ENCODE results near the gene MIPOL1.

DNA sequence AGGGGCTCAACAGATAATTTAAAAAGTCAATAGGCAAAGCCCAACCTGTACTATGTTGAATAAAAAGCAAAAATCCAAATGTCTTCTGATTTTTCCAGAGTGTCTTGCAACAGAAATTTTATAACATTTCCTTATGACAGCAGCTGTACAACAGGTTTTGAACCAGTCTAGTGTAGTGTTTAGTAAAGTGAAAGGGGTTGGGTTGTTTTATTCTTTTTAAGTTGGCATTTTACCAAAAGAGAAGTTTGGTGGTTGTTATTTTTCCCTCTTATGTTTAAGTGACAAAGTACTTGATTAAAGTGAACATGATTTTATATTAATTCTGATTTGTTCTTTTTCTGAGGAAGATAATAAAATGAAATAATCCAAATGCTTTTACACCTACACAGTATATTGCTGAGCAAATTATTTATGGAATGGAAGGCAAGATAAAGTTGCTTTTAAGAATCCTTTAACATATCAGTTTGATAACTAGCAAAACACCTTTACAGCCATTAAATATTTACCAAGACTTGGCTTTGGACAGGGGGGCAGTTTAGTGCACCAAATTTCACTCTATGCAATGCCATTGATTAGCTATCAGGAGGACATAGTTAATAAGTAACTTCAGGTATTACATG, 268.4 kb downstream of the MIPOL1 start:
- TF ChIP-seq, protein P1, sequence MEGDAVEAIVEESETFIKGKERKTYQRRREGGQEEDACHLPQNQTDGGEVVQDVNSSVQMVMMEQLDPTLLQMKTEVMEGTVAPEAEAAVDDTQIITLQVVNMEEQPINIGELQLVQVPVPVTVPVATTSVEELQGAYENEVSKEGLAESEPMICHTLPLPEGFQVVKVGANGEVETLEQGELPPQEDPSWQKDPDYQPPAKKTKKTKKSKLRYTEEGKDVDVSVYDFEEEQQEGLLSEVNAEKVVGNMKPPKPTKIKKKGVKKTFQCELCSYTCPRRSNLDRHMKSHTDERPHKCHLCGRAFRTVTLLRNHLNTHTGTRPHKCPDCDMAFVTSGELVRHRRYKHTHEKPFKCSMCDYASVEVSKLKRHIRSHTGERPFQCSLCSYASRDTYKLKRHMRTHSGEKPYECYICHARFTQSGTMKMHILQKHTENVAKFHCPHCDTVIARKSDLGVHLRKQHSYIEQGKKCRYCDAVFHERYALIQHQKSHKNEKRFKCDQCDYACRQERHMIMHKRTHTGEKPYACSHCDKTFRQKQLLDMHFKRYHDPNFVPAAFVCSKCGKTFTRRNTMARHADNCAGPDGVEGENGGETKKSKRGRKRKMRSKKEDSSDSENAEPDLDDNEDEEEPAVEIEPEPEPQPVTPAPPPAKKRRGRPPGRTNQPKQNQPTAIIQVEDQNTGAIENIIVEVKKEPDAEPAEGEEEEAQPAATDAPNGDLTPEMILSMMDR (conservative IDR thresholded peaks at IDR 0.05; ENCODE audit: low read length) = no peak
- no peak for TF ChIP-seq EZH2phosphoT487 (IDR thresholded peaks at IDR 0.05; ENCODE audit: borderline replicate concordance)
